Mucosa of rectum (tissue), 2 donors: ENCODE data around the gene FGD5.

Experiments
- H3K27ac ChIP-seq, 2 donors: one replicate each; pipeline ENCODE4 v1.7.0; 2013; ENCODE audit warnings: inconsistent platforms in 2 of 2, low read depth in 2 of 2, low read length in 2 of 2
- H3K27me3 ChIP-seq, 2 donors: one replicate each; pipeline ENCODE4 v1.7.0; 2013; ENCODE audit warnings: low read length in 2 of 2; ENCODE audit not compliant: control insufficient read depth in 2 of 2, insufficient read depth in 2 of 2
- H3K36me3 ChIP-seq, 2 donors: one replicate each; pipeline ENCODE4 v1.7.0; 2013; ENCODE audit warnings: low read length in 2 of 2; ENCODE audit not compliant: control insufficient read depth in 2 of 2, insufficient read depth in 2 of 2
- H3K4me1 ChIP-seq, 2 donors: one replicate each; pipeline ENCODE4 v1.7.0; 2013; ENCODE audit warnings: low read length in 2 of 2, mild to moderate bottlenecking in 1 of 2; ENCODE audit not compliant: control insufficient read depth in 2 of 2, insufficient read depth in 2 of 2
- H3K4me3 ChIP-seq, 2 donors: one replicate each; pipeline ENCODE4 v1.7.0; 2013; ENCODE audit warnings: low read length in 2 of 2
- H3K9ac ChIP-seq, 2 donors: one replicate each; pipeline ENCODE4 v1.7.0; 2013; ENCODE audit warnings: low read length in 2 of 2, low read depth in 1 of 2, mild to moderate bottlenecking in 1 of 2
- H3K9me3 ChIP-seq, 2 donors: one replicate each; pipeline ENCODE4 v1.7.0; 2013; ENCODE audit warnings: low read length in 2 of 2; ENCODE audit not compliant: control insufficient read depth in 2 of 2
- donor health status: healthy.
- donor health status: Normal muscosa, but diverticular disease.

Gene FGD5

DNA sequence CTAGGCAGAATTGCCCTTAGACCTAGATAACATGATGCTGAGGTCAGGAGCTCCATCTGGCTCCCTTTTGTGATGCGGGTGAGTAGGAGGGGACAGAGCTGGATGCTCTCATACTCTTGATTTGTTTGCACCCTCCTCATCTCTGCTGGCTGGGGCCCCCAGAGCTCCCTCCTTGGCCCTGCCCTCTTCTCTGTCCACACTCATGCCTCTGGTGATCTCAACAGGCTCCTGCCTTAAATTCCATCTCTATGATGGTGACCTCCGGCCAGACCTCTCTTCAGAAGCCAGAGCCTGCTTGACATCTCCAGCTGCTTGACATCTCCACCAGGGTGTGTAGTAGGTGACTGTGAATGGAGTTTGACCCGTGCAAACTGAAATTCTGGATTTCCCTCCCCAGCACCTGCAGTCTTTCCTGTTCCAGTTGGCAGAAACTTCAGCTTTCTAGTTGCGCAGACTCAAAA, 4.3 kb upstream of the FGD5 start:
- Histone ChIP-seq H3K27ac (no peak overlapping the region), H3K27me3 (peaks cover 0 to 19% of the 10 kb centered on the region in 2 donors), H3K9me3 (no peaks in the 10 kb centered on the region), H3K4me3 (no peak overlapping the region), H3K4me1 (no peaks in the 10 kb centered on the region), H3K36me3 (no peaks in the 10 kb centered on the region), H3K9ac (no peak overlapping the region)

DNA sequence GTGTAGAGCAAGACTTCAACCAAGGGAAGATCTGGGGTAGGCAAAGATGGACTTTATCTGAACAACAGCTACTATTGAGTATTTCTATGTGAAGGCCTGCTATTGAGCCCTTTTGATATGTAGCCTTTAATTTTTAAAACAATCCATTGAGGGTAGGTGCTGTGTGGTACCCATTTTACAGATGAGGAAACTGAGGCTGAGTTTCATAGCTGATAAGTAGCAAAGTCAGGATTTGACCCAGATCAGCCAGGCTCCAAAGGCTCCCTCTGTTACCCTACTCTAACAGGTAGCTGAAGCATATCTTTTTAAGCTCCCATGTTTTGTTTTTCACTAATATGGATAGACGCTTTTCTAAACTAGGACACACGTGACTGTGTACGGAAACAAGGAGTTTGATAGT, 2.4 kb upstream of the FGD5 start:
- H3K27me3 ChIP-seq = peaks cover 0 to 10% of the 10 kb centered on the region in 2 donors

DNA sequence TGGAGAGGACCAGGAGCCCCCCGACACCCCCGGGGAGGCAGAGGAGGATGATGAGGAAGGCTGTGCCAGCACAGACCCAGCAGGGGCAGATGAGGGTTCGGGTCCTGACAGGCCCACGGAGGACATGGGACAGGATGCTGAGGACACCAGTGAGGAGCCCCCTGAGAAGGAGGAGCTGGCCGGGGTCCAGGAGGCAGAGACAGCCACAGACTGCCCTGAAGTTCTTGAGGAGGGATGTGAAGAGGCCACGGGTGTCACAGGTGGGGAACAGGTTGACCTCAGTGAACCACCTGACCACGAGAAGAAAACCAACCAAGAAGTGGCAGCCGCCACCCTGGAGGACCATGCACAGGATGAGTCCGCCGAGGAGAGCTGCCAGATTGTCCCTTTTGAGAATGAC, 909 bp downstream of the FGD5 start:
- H3K36me3 ChIP-seq = peaks cover 0 to 2% of the 10 kb centered on the region in 2 donors
- H3K4me3 ChIP-seq = no peak overlapping the region
- no peaks in the 10 kb centered on the region for H3K9me3 ChIP-seq
- H3K27ac ChIP-seq = no peak overlapping the region
- peaks cover 0 to 6% of the 10 kb centered on the region in 2 donors for H3K27me3 ChIP-seq
- no peak overlapping the region for H3K9ac ChIP-seq
- no peaks in the 10 kb centered on the region for H3K4me1 ChIP-seq

More for the DNA sequence above, 2.4 kb upstream of the FGD5 start:
- peaks cover 0 to 1% of the 10 kb centered on the region in 2 donors for H3K36me3 ChIP-seq
- no peak overlapping the region for H3K9ac ChIP-seq
- H3K4me3 ChIP-seq = no peak overlapping the region
- no peaks in the 10 kb centered on the region for H3K4me1 ChIP-seq
- no peaks in the 10 kb centered on the region for H3K9me3 ChIP-seq
- no peak overlapping the region for H3K27ac ChIP-seq

DNA sequence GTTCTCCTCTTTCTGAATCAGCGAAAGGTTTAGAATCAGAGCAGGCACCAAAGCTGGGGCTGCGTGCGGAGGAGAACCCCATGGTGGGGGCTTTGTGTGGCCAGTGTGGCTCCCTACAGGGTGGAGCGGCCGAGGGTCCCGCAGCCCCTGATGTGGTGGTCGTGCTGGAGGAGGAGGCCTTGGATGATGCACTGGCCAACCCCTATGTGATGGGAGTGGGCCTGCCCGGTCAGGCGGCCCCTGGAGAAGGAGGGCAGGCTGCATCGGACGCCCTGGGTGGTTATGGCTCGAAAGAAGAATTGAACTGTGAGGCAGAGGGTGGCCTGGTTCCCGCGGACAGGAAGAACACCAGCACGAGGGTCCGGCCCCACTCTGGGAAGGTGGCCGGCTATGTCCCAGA, 1.4 kb downstream of the FGD5 start:
- H3K27ac ChIP-seq = no peak overlapping the region
- H3K27me3 ChIP-seq = peaks cover 0 to 4% of the 10 kb centered on the region in 2 donors

DNA sequence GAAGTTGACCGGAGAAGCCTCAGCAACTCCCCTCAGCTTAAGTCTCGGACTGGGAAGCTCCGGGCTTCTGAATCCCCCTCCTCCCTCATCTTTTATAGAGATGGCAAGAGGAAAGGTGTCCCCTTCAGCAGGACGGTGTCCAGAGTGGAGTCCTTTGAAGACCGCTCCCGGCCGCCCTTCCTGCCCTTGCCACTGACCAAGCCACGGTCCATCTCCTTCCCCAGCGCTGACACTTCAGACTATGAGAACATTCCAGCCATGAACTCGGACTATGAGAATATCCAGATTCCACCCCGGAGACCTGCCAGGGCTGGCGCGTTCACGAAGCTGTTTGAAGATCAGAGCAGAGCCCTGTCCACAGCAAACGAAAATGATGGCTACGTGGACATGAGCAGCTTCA, 2.4 kb downstream of the FGD5 start:
- Histone ChIP-seq H3K4me1 (no peaks in the 10 kb centered on the region), H3K36me3 (peaks cover 0 to 2% of the 10 kb centered on the region in 2 donors), H3K27me3 (peaks cover 0 to 4% of the 10 kb centered on the region in 2 donors), H3K4me3 (no peak overlapping the region), H3K9me3 (no peaks in the 10 kb centered on the region), H3K27ac (no peak overlapping the region), H3K9ac (no peak overlapping the region)

More for the DNA sequence above, 1.4 kb downstream of the FGD5 start:
- no peak overlapping the region for H3K9ac ChIP-seq
- H3K4me3 ChIP-seq = no peak overlapping the region
- H3K4me1 ChIP-seq = no peaks in the 10 kb centered on the region
- H3K9me3 ChIP-seq = no peaks in the 10 kb centered on the region
- peaks cover 0 to 2% of the 10 kb centered on the region in 2 donors for H3K36me3 ChIP-seq

DNA sequence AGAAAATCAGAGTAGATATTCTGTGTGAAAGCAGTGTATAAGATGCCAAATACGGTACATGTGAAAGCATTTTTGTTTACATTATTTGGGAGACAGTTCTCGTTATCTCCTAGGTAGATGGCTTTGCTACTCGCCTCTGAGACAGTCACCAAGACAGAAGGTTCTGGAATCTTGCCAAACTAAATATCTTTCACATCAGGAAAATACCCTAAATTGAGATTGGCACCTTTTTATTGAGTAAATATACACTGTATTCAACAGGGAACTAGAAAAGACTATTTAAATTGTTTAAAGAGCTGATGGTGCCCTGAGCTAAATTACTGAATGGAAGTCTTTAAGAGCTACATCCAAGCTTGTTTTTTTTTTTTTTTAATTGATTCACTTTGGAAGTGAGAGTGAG, 3.4 kb downstream of the FGD5 start:
- Histone ChIP-seq H3K27me3 (peaks cover 0 to 4% of the 10 kb centered on the region in 2 donors), H3K27ac (no peak overlapping the region), H3K4me3 (no peak overlapping the region), H3K9me3 (no peaks in the 10 kb centered on the region), H3K36me3 (peaks cover 0 to 2% of the 10 kb centered on the region in 2 donors), H3K4me1 (no peaks in the 10 kb centered on the region), H3K9ac (no peak overlapping the region)

DNA sequence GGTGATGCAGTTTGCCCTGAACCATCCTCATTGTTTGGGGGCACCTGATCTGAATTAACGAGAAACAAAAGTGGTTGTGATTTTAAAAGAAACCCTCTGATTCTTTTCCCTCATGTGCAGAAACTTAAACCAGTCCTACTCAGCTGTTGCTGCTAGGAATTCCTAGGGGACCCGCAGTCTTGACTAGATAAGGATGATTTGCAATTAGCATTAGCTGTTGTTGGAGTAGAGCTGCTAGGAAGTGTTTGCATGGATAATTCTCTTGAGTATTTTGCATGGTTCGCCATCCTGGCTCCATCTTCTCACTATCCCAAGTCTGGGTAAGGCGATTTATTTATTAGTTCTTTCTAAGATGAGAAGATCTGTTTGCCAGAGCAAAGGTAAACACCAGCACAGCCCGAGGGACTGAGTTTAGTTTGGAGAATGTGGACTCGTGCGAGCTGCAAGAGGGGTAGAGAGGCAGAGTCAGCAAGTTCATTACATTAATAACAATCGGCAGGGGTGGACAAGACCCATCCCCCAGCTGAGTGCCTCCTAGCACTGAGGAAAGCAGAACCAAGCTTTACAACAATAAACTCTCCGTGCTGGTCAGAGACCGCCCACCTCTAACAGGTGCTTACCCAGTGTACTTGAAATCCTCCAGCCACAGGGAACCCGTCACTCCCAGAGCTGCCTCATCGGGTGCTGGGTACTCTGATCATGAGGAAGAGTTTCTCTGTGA, 4.1 kb downstream of the FGD5 start:
- Histone ChIP-seq H3K27ac (no peak overlapping the region), H3K4me3 (no peak overlapping the region), H3K9ac (no peak overlapping the region), H3K36me3 (peaks cover 0 to 2% of the 10 kb centered on the region in 2 donors), H3K4me1 (no peaks in the 10 kb centered on the region), H3K9me3 (no peaks in the 10 kb centered on the region), H3K27me3 (peaks cover 0 to 4% of the 10 kb centered on the region in 2 donors)

DNA sequence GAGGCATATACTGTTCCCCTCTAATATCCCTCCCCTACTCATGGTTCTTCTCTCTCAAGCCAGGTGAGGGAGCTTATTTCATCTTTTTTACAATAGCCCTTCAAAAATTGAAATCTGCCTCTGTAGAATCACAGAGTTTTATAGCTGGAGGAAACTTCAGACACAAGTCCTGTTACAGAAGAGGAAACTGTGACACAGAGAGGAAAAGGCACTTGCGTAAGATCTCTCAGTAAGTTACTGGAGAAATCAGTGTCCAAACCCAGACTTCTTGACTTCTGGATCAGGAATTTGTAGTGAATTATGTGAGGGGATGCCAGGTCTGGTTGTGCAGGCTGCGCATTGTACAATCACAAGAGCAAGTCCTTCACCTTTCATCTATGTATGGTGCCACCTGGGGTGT, 4.6 kb downstream of the FGD5 start:
- Histone ChIP-seq H3K4me1 (no peaks in the 10 kb centered on the region), H3K27ac (no peak overlapping the region), H3K27me3 (peaks cover 0 to 4% of the 10 kb centered on the region in 2 donors), H3K4me3 (no peak overlapping the region), H3K9ac (no peak overlapping the region), H3K9me3 (no peaks in the 10 kb centered on the region), H3K36me3 (peaks cover 0 to 2% of the 10 kb centered on the region in 2 donors)

DNA sequence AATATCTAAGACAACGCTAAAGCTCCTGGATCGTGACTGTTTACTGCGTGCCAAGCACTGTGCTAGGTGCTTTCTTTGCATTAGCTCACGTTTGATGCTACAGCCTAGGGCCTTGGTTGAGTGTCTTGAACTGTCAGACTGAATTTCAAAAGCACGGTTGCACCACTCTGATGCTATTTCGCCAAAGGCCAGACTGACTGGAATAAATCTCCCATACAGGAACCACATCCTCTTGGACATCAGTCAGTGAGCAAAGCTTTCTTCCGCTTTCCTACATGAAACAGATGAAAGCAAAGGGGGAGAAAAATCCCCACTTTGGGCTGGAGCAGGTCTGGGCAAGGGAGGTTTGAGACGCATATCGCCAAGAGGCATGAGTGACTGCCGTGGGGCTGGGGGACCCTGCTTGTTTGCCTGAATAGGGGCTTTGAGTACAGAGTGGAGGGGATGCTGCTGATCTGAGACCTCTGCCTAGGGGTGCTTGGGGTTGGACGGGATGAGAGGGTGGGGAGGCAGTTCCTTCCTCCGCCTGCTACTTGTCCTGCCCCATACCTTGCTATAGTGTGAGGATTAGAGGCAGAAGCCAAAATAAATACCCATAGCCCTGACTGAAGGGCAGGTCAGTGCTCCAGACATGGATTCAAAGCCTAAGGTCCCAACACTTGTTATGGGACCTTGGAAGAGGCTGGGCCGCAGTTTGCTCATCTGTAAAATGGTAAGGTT, 5.3 kb downstream of the FGD5 start:
- Histone ChIP-seq H3K4me3 (no peak overlapping the region), H3K27me3 (peaks cover under 1 to 4% of the 10 kb centered on the region in 2 donors), H3K4me1 (no peaks in the 10 kb centered on the region), H3K27ac (no peak overlapping the region), H3K36me3 (peaks cover 0 to 2% of the 10 kb centered on the region in 2 donors), H3K9ac (no peak overlapping the region), H3K9me3 (no peaks in the 10 kb centered on the region)

DNA sequence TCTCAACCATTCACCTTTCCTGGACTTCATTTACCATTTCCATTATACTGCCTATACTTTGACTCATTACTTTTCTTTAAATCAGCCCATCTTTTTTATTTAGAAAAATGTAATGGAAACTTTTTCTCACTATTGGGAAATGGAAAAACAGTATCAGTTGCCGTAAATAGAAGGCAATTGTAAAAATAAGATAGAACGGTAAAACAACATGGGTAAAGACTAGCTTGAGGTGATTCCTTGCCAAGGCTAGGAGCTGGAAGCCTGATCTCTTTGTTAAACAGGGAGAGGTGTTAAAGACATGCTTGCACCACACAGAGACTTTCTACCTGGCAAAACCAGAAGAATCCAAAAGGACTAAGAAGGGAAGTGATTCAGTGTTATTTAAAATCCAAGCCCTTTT, 5.9 kb downstream of the FGD5 start:
- H3K9me3 ChIP-seq = no peaks in the 10 kb centered on the region
- peaks cover 0 to 2% of the 10 kb centered on the region in 2 donors for H3K36me3 ChIP-seq
- no peak overlapping the region for H3K27ac ChIP-seq
- no peak overlapping the region for H3K4me3 ChIP-seq
- no peak overlapping the region for H3K9ac ChIP-seq
- no peaks in the 10 kb centered on the region for H3K4me1 ChIP-seq
- peaks cover 4% of the 10 kb centered on the region in 2 donors for H3K27me3 ChIP-seq
